GM12878 (cell line): ENCODE measurements around the gene SPATA9. TPM values are rescaled to one million over a fixed set of nuclear protein-coding genes. Genes with fewer than 3 reads are reported as not detected.

ENCODE experiments used
- ATAC-seq: fragments of 200-7000 bp; cut with Tn5 transposase; 3 replicates; pipeline ENCODE4 v1.9.1; 2020; ENCODE audit warnings: mild to moderate bottlenecking, moderate library complexity
- BruUV-seq: library from RNA; stranded (reverse); fragments of 400-500 nt; replicated peaks from 2 replicates; lab custom pipeline; 2021; lab: Mats Ljungman, UMichigan
- CTCF ChIA-PET: fragments of 300-600 bp; sonication (Branson Sonifier 250); formaldehyde crosslinking; extraction: SDS; loops from one replicate; lab custom pipeline; 2021; ENCODE audit warnings: inconsistent platforms; lab: Yijun Ruan, JAX
- POLR2A ChIA-PET: fragments of 350-600 bp; formaldehyde crosslinking; extraction: SDS; loops from one replicate; lab custom pipeline; 2021; ENCODE audit warnings: inconsistent platforms; lab: Charles Lee
- RAD21 ChIA-PET: fragments of 300-600 bp; sonication (Branson Sonifier 250); formaldehyde crosslinking; loops from one replicate; lab custom pipeline; 2023; ENCODE audit warnings: antibody characterized with exemption; ENCODE audit not compliant: unreplicated experiment; lab: Charles Lee
- SMC1A ChIA-PET: fragments of 300-600 bp; sonication (Branson Sonifier 250); formaldehyde crosslinking; loops from one replicate; lab custom pipeline; 2023; ENCODE audit not compliant: unreplicated experiment, uncharacterized antibody; lab: Charles Lee
- DNase-seq: peaks from one replicate; pipeline ENCODE4 v3.0.0-alpha.2; 2011; ENCODE audit warnings: low read depth, low spot score
- FAIRE-seq: peaks from 3 replicates; lab custom pipeline; 2011; peaks lifted over from hg19 to GRCh38; lab: Jason Lieb, UNC
- H2AFZ ChIP-seq: 2 replicates; pipeline ENCODE4 v1.6.0; 2011; ENCODE audit warnings: low read depth, low read length, control low read depth; ENCODE audit not compliant: control insufficient read depth
- H3K27ac ChIP-seq: 2 replicates; pipeline ENCODE4 v1.5.1; 2011; ENCODE audit warnings: control low read depth; ENCODE audit not compliant: control insufficient read depth, insufficient read depth
- H3K27me3 ChIP-seq, 2 experiments: replicated peaks in 1 of 2; 2 replicates each; pipeline versions ENCODE4 v1.6.0 to v1.6.1; 2011; ENCODE audit warnings: low read length in 1 of 2; ENCODE audit not compliant: control insufficient read depth in 2 of 2, insufficient read depth in 2 of 2
- H3K36me3 ChIP-seq, 2 experiments: 2 replicates each; pipeline ENCODE4 v1.5.1; 2011; ENCODE audit warnings: low read length in 1 of 2; ENCODE audit not compliant: control insufficient read depth in 2 of 2, insufficient read depth in 2 of 2
- H3K4me1 ChIP-seq: 2 replicates; pipeline ENCODE4 v1.6.1; 2011; ENCODE audit warnings: mild to moderate bottlenecking, low read length, moderate library complexity, mixed read lengths; ENCODE audit not compliant: control insufficient read depth, insufficient read depth
- H3K4me2 ChIP-seq: 2 replicates; pipeline ENCODE4 v1.6.0; 2011; ENCODE audit warnings: control low read depth; ENCODE audit not compliant: control insufficient read depth, insufficient read depth
- H3K4me3 ChIP-seq: fragments of 200-600 bp; sonication (generic); 2 replicates; pipeline ENCODE4 v1.5.1; 2016
- H3K79me2 ChIP-seq: 2 replicates; pipeline ENCODE4 v1.6.0; 2011; ENCODE audit warnings: low read length; ENCODE audit not compliant: control insufficient read depth, insufficient read depth
- H3K9ac ChIP-seq: 2 replicates; pipeline ENCODE4 v1.8.0; 2011; ENCODE audit warnings: low read length, control low read depth, mixed read lengths; ENCODE audit not compliant: control insufficient read depth, insufficient read depth
- H3K9me3 ChIP-seq: replicated peaks from 3 replicates; pipeline ENCODE4 v1.5.1; 2011; ENCODE audit warnings: mild to moderate bottlenecking, low read length; ENCODE audit not compliant: control insufficient read depth, insufficient read depth
- H4K20me1 ChIP-seq: 2 replicates; pipeline ENCODE4 v1.6.0; 2011; ENCODE audit not compliant: control insufficient read depth, insufficient read depth
- CBFB ChIP-seq: IDR thresholded peaks from 2 replicates; pipeline ENCODE4 v1.6.1; 2016; ENCODE audit warnings: antibody characterized with exemption, low read depth
- JUNB ChIP-seq: IDR thresholded peaks from 2 replicates; pipeline ENCODE4 v1.6.1; 2016; ENCODE audit warnings: antibody characterized with exemption, mild to moderate bottlenecking
- KLF5 ChIP-seq: fragments of 450-650 bp; IDR thresholded peaks from 2 replicates; pipeline ENCODE4 v1.6.1; 2014; ENCODE audit warnings: mild to moderate bottlenecking; ENCODE audit not compliant: partially characterized antibody
- MYC ChIP-seq: IDR thresholded peaks from 2 replicates; pipeline ENCODE4 v1.6.1; 2011; ENCODE audit warnings: mild to moderate bottlenecking, low read length, moderate library complexity, inconsistent platforms; ENCODE audit not compliant: insufficient read depth, insufficient replicate concordance, insufficient read length, severe bottlenecking
- NFIC ChIP-seq: IDR thresholded peaks from 2 replicates; pipeline ENCODE4 v1.6.1; 2012; ENCODE audit warnings: low read depth, mild to moderate bottlenecking, inconsistent platforms, low read length, moderate library complexity
- SREBF1 ChIP-seq: IDR thresholded peaks from 2 replicates; pipeline ENCODE4 v1.6.1; 2012; ENCODE audit warnings: mild to moderate bottlenecking, low read length
- SREBF2 ChIP-seq: IDR thresholded peaks from 2 replicates; pipeline ENCODE4 v1.6.1; 2012; ENCODE audit warnings: mild to moderate bottlenecking, low read length
- ZNF217 ChIP-seq: fragments of 450-650 bp; IDR thresholded peaks from 2 replicates; pipeline ENCODE4 v1.6.1; 2017; ENCODE audit warnings: antibody characterized with exemption, mild to moderate bottlenecking
- WGBS: methylation state at CpG from one replicate; pipeline ENCODE4 v1.1.6; 2016; ENCODE audit warnings: low lambda C conversion rate; ENCODE audit not compliant: insufficient replicate concordance, insufficient coverage; ENCODE audit errors: missing lambda C conversion rate; 5-methylcytosine and 5-hydroxymethylcytosine counted together
- in situ Hi-C: fragments of 300-500 bp; cut with MboI; formaldehyde crosslinking; loops from 9 replicates; pipeline ENCODE4 v1.14.3; 2018; ENCODE audit warnings: mixed read lengths
- intact Hi-C: fragments of 100-400 bp; cut with micrococcal nuclease; formaldehyde crosslinking; loops from one replicate; pipeline ENCODE4 v1.14.2; 2022; ENCODE audit not compliant: unreplicated experiment
- polyA plus RNA-seq, 11 experiments: library from polyadenylated mRNA; depleted of rRNA in 4 of 11; unstranded in 6 of 11; stranded (reverse) in 5 of 11; fragments of >200 nt; fragmentation: Nextera tagmentation in 4 of 11; fragmentation: Illumina TruSeq in 1 of 11; extraction: Ambion mirVana in 4 of 11; extraction: Trizol in 1 of 11; gene quantifications; 1 replicate in 1 of 11; 2 replicates in 10 of 11; pipeline versions ENCODE4 v1.2.1 to v1.2.3, GENCODE V29; 2011 to 2016; ENCODE audit warnings: inconsistent platforms in 2 of 11, missing spikeins in 2 of 11, low read depth in 1 of 11
- total RNA-seq, 4 experiments: library from RNA; depleted of rRNA in 3 of 4; stranded (reverse); fragments of >200 nt in 3 of 4; fragmentation: Illumina TruSeq in 1 of 4; extraction: Trizol in 1 of 4; gene quantifications; 2 replicates each; pipeline versions ENCODE4 v1.2.1 to v1.2.3, GENCODE V29; 2013 to 2021
- TF ChIP-seq, protein P1 (sequence below): IDR thresholded peaks from 2 replicates; pipeline ENCODE4 v1.6.1; 2012; ENCODE audit warnings: low read length, inconsistent platforms
- TF ChIP-seq, protein P2 (sequence below): fragments of 450-650 bp; formaldehyde crosslinking; IDR thresholded peaks from 2 replicates; pipeline ENCODE4 v1.4.0; 2020; ENCODE audit warnings: mild to moderate bottlenecking, moderate library complexity
- TF ChIP-seq, protein P3 (sequence below): IDR thresholded peaks from 2 replicates; pipeline ENCODE4 v1.6.1; 2012; ENCODE audit warnings: low read depth, low read length, improper control_type of control experiment

Gene SPATA9
- total and polyA plus RNA-seq, 10 of the 15 experiments (the other 5 are each of a cell fraction or from before 2014, with no cell fraction given), result 0.11 to 0.49 (median 0.16) TPM; not detected in 1

DNA sequence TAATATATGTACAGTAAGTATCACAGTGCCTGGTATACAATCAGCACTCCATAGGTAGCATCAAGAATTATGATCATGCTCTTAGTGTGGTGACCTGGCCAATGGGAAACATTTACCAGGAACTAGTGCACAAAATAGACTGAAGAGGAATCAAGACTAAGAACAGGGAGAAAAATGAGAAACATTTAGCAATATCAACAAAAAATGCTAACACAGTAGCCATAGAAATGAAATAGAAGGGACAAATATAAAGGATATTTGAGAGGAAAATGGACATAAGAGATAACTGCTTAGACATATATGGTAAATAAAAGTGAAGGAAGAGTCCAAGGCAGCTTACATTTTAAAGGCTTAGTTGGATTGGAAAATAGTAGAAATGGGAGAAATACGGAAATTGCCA is 16.5 kb upstream of the SPATA9 start:
- no peak overlapping the region for H3K4me3 ChIP-seq
- FAIRE-seq, result no peak
- H3K9me3 ChIP-seq, result no peaks in the 10 kb centered on the region
- H4K20me1 ChIP-seq, result no peaks in the 10 kb centered on the region
- intact Hi-C loops (no loop called here), in situ Hi-C loops (no loop called here)
- POLR2A ChIA-PET, result interaction anchor here (1.2 to 1.5 kb wide), 2 partner anchors 23 to 36 kb away, joined by 3 read pairs; no protein-coding TSS in a partner anchor
- RAD21 ChIA-PET, result no interaction called here
- no peak for DNase-seq
- no peaks in the 10 kb centered on the region for H3K4me1 ChIP-seq
- no TSS peak for BruUV-seq
- no peak overlapping the region for H3K27ac ChIP-seq
- H3K36me3 ChIP-seq, result no peaks in the 10 kb centered on the region
- no peak overlapping the region for H3K4me2 ChIP-seq
- no peak for TF ChIP-seq ZNF217
- TF ChIP-seq SREBF2, result no peak
- no peak for TF ChIP-seq JUNB
- TF ChIP-seq, protein P1, sequence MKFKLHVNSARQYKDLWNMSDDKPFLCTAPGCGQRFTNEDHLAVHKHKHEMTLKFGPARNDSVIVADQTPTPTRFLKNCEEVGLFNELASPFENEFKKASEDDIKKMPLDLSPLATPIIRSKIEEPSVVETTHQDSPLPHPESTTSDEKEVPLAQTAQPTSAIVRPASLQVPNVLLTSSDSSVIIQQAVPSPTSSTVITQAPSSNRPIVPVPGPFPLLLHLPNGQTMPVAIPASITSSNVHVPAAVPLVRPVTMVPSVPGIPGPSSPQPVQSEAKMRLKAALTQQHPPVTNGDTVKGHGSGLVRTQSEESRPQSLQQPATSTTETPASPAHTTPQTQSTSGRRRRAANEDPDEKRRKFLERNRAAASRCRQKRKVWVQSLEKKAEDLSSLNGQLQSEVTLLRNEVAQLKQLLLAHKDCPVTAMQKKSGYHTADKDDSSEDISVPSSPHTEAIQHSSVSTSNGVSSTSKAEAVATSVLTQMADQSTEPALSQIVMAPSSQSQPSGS, result no peak
- TF ChIP-seq, protein P2, sequence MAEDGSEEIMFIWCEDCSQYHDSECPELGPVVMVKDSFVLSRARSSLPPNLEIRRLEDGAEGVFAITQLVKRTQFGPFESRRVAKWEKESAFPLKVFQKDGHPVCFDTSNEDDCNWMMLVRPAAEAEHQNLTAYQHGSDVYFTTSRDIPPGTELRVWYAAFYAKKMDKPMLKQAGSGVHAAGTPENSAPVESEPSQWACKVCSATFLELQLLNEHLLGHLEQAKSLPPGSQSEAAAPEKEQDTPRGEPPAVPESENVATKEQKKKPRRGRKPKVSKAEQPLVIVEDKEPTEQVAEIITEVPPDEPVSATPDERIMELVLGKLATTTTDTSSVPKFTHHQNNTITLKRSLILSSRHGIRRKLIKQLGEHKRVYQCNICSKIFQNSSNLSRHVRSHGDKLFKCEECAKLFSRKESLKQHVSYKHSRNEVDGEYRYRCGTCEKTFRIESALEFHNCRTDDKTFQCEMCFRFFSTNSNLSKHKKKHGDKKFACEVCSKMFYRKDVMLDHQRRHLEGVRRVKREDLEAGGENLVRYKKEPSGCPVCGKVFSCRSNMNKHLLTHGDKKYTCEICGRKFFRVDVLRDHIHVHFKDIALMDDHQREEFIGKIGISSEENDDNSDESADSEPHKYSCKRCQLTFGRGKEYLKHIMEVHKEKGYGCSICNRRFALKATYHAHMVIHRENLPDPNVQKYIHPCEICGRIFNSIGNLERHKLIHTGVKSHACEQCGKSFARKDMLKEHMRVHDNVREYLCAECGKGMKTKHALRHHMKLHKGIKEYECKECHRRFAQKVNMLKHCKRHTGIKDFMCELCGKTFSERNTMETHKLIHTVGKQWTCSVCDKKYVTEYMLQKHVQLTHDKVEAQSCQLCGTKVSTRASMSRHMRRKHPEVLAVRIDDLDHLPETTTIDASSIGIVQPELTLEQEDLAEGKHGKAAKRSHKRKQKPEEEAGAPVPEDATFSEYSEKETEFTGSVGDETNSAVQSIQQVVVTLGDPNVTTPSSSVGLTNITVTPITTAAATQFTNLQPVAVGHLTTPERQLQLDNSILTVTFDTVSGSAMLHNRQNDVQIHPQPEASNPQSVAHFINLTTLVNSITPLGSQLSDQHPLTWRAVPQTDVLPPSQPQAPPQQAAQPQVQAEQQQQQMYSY, result no peak
- TF ChIP-seq, protein P3, sequence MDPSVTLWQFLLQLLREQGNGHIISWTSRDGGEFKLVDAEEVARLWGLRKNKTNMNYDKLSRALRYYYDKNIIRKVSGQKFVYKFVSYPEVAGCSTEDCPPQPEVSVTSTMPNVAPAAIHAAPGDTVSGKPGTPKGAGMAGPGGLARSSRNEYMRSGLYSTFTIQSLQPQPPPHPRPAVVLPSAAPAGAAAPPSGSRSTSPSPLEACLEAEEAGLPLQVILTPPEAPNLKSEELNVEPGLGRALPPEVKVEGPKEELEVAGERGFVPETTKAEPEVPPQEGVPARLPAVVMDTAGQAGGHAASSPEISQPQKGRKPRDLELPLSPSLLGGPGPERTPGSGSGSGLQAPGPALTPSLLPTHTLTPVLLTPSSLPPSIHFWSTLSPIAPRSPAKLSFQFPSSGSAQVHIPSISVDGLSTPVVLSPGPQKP, result no peak
- TF ChIP-seq CBFB, result no peak
- TF ChIP-seq NFIC, result no peak
- no peak for TF ChIP-seq MYC
- no peak for TF ChIP-seq SREBF1
- TF ChIP-seq KLF5, result no peak
- H3K79me2 ChIP-seq, result no peaks in the 10 kb centered on the region
- H3K27me3 ChIP-seq, result no peaks in the 10 kb centered on the region
- H3K9ac ChIP-seq, result no peak overlapping the region
- CTCF ChIA-PET, result interaction anchor here (0.6 to 2.2 kb wide), 2 partner anchors 11 to 82 kb away, joined by 4 read pairs; no protein-coding TSS in a partner anchor
- ATAC-seq, result no peak
- WGBS, result 95% methylated on average over 1 of the region's 1 CpG
- SMC1A ChIA-PET, result interaction anchor here (0.8 kb wide), 1 partner anchor 26 kb away, joined by 4 read pairs; no protein-coding TSS in a partner anchor
- H2AFZ ChIP-seq, result no peak overlapping the region
